IMR-90 (cell line): ENCODE data around the gene ZMYND11. TPM values are rescaled to one million over a fixed set of nuclear protein-coding genes. Genes with fewer than 3 reads are reported as not detected.

Experiments
- ATAC-seq: fragments of 200-7000 bp; cut with Tn5 transposase; 2 replicates; pipeline ENCODE4 v1.9.1; 2020; ENCODE audit warnings: low read depth, mild to moderate bottlenecking, moderate library complexity
- BruUV-seq: library from RNA; stranded (reverse); fragments of 400-500 nt; replicated peaks from 2 replicates; lab custom pipeline; 2021; lab: Mats Ljungman, UMichigan
- CTCF ChIA-PET: fragments of 300-600 bp; formaldehyde crosslinking; extraction: SDS; loops from one replicate; lab custom pipeline; 2021; ENCODE audit warnings: antibody characterized with exemption; lab: Yijun Ruan, JAX
- POLR2A ChIA-PET: fragments of 300-600 bp; sonication (Branson Sonifier 250); formaldehyde crosslinking; loops from one replicate; lab custom pipeline; 2022; ENCODE audit warnings: antibody characterized with exemption; ENCODE audit not compliant: unreplicated experiment; lab: Charles Lee
- DNase-seq: peaks from one replicate; pipeline ENCODE4 v3.0.0; 2013
- H2AFZ ChIP-seq: replicated peaks from 2 replicates; pipeline ENCODE3; 2013; ENCODE audit warnings: low read length, mild to moderate bottlenecking; ENCODE audit not compliant: poor library complexity
- H2AK5ac ChIP-seq: 2 replicates; pipeline ENCODE4 v1.6.1; 2013; ENCODE audit warnings: low read depth, low read length, inconsistent platforms
- H2AK9ac ChIP-seq: replicated peaks from 2 replicates; pipeline ENCODE3; 2013; ENCODE audit warnings: mild to moderate bottlenecking, low read depth, low read length, moderate library complexity; ENCODE audit not compliant: poor library complexity
- H2BK120ac ChIP-seq: 2 replicates; pipeline ENCODE4 v1.6.1; 2013; ENCODE audit warnings: low read depth, low read length, inconsistent platforms
- H2BK15ac ChIP-seq: 3 replicates; pipeline ENCODE4 v1.6.1; 2013; ENCODE audit warnings: low read depth, low read length, inconsistent platforms
- H2BK20ac ChIP-seq: 2 replicates; pipeline ENCODE4 v1.6.1; 2013; ENCODE audit warnings: low read depth, mild to moderate bottlenecking, inconsistent platforms, low read length, moderate library complexity
- H2BK5ac ChIP-seq: 2 replicates; pipeline ENCODE4 v1.6.1; 2013; ENCODE audit warnings: mild to moderate bottlenecking, low read depth, low read length, inconsistent platforms; ENCODE audit not compliant: poor library complexity, severe bottlenecking
- H3K14ac ChIP-seq: replicated peaks from 2 replicates; pipeline ENCODE4 v1.6.1; 2013; ENCODE audit warnings: low read depth, low read length, inconsistent platforms
- H3K18ac ChIP-seq: 2 replicates; pipeline ENCODE4 v1.6.1; 2013; ENCODE audit warnings: low read depth, low read length, control low read depth
- H3K23ac ChIP-seq: 2 replicates; pipeline ENCODE4 v1.6.1; 2013; ENCODE audit warnings: low read depth, low read length, inconsistent platforms
- H3K27ac ChIP-seq: 2 replicates; pipeline ENCODE4 v1.5.1; 2013; ENCODE audit warnings: mild to moderate bottlenecking, control low read depth, low read length; ENCODE audit not compliant: insufficient read depth
- H3K27me3 ChIP-seq: 2 replicates; pipeline ENCODE4 v1.6.1; 2013; ENCODE audit warnings: low read length; ENCODE audit not compliant: control insufficient read depth, insufficient read depth
- H3K36me3 ChIP-seq: 2 replicates; pipeline ENCODE4 v1.6.1; 2013; ENCODE audit warnings: low read length, mixed read lengths; ENCODE audit not compliant: control insufficient read depth, insufficient read depth
- H3K4ac ChIP-seq: 2 replicates; pipeline ENCODE4 v1.6.1; 2013; ENCODE audit warnings: low read depth, low read length, inconsistent platforms
- H3K4me1 ChIP-seq: 2 replicates; pipeline ENCODE4 v1.6.1; 2013; ENCODE audit warnings: low read length, mixed read lengths; ENCODE audit not compliant: control insufficient read depth, insufficient read depth
- H3K4me2 ChIP-seq: 2 replicates; pipeline ENCODE4 v1.6.1; 2013; ENCODE audit warnings: low read depth, mild to moderate bottlenecking, control low read depth, low read length, moderate library complexity
- H3K4me3 ChIP-seq: 2 replicates; pipeline ENCODE4 v1.5.1; 2013; ENCODE audit warnings: low read depth, mild to moderate bottlenecking, control low read depth, low read length, moderate library complexity; ENCODE audit not compliant: insufficient read depth
- H3K56ac ChIP-seq: 2 replicates; pipeline ENCODE4 v1.6.1; 2013; ENCODE audit warnings: low read length, inconsistent platforms; ENCODE audit not compliant: insufficient read depth; ENCODE audit errors: extremely low read depth
- H3K79me1 ChIP-seq, 2 experiments: 2 replicates each; pipeline ENCODE4 v1.6.1; 2013; ENCODE audit warnings: low read length in 2 of 2, inconsistent platforms in 1 of 2, low read depth in 1 of 2
- H3K9ac ChIP-seq: 2 replicates; pipeline ENCODE4 v1.6.1; 2013; ENCODE audit warnings: low read depth, low read length, control low read depth
- H3K9me1 ChIP-seq: 2 replicates; pipeline ENCODE4 v1.6.1; 2013; ENCODE audit warnings: low read length, inconsistent platforms; ENCODE audit not compliant: insufficient read depth
- H3K9me3 ChIP-seq: 2 replicates; pipeline ENCODE4 v1.6.1; 2013; ENCODE audit warnings: low read length; ENCODE audit not compliant: control insufficient read depth, insufficient read depth
- H4K20me1 ChIP-seq: 2 replicates; pipeline ENCODE4 v1.6.1; 2013; ENCODE audit warnings: low read length, inconsistent platforms; ENCODE audit not compliant: insufficient read depth
- H4K5ac ChIP-seq: 2 replicates; pipeline ENCODE4 v1.6.1; 2013; ENCODE audit warnings: mild to moderate bottlenecking, low read depth, low read length, control low read depth
- H4K8ac ChIP-seq, 2 experiments: 2 replicates each; pipeline ENCODE4 v1.6.1; 2013; ENCODE audit warnings: low read depth in 2 of 2, low read length in 2 of 2, control low read depth in 1 of 2, inconsistent platforms in 1 of 2
- H4K91ac ChIP-seq: 2 replicates; pipeline ENCODE4 v1.6.1; 2013; ENCODE audit warnings: low read depth, low read length, inconsistent platforms; ENCODE audit not compliant: insufficient read depth
- BHLHE40 ChIP-seq: fragments of 150-350 bp; IDR thresholded peaks from 2 replicates; pipeline ENCODE4 v1.6.1; 2016; ENCODE audit warnings: mild to moderate bottlenecking, low read depth, low read length
- CEBPB ChIP-seq: IDR thresholded peaks from 2 replicates; pipeline ENCODE4 v1.6.1; 2012; ENCODE audit warnings: low read depth, low read length, improper control_type of control experiment
- FOS ChIP-seq: fragments of 150-350 bp; IDR thresholded peaks from 2 replicates; pipeline ENCODE4 v1.6.1; 2016; ENCODE audit warnings: low read depth, low read length
- MAFK ChIP-seq: IDR thresholded peaks from 2 replicates; pipeline ENCODE4 v1.6.1; 2012; ENCODE audit warnings: low read depth, low read length, improper control_type of control experiment
- MXI1 ChIP-seq: IDR thresholded peaks from 2 replicates; pipeline ENCODE4 v1.6.1; 2012; ENCODE audit warnings: low read depth, mild to moderate bottlenecking, low read length, moderate library complexity, borderline replicate concordance
- USF2 ChIP-seq: fragments of 150-350 bp; IDR thresholded peaks from 2 replicates; pipeline ENCODE4 v1.6.1; 2017; ENCODE audit warnings: mild to moderate bottlenecking, antibody characterized with exemption, low read length, low read depth
- WGBS, 2 experiments: methylation state at CpG; one replicate each; pipeline versions ENCODE4 v1.1.5 to v1.1.7; 2013; ENCODE audit warnings: missing lambda C conversion rate in 2 of 2; ENCODE audit not compliant: insufficient read length in 1 of 2; ENCODE audit errors: extremely low coverage in 2 of 2; 5-methylcytosine and 5-hydroxymethylcytosine counted together
- dilution Hi-C: fragments of 300-500 bp; cut with HindIII; formaldehyde crosslinking; loops from one replicate; pipeline ENCODE4 v1.14.3; 2018; ENCODE audit warnings: low sequenced_read_pairs; ENCODE audit not compliant: unreplicated experiment
- in situ Hi-C: fragments of 300-500 bp; cut with MboI; formaldehyde crosslinking; loops from 3 replicates; pipeline ENCODE4 v1.14.3; 2019; ENCODE audit warnings: low sequenced_read_pairs, inconsistent platforms, mixed read lengths
- intact Hi-C: fragments of 100-400 bp; cut with micrococcal nuclease; formaldehyde crosslinking; loops from 2 replicates; pipeline ENCODE4 v1.10.0; 2022
- polyA plus RNA-seq, 3 experiments: library from polyadenylated mRNA; depleted of rRNA; stranded (reverse); fragments of >200 nt; gene quantifications; 2 replicates each; pipeline ENCODE4 v1.2.3, GENCODE V29; 2012; ENCODE audit warnings: low replicate concordance in 1 of 3
- total RNA-seq: library from RNA; depleted of rRNA; stranded (reverse); fragments of >200 nt; gene quantifications from 2 replicates; pipeline ENCODE4 v1.2.3, GENCODE V29; 2012

Gene ZMYND11
- total and polyA plus RNA-seq, 2 of the 4 experiments (the other 2 are of a cell fraction): 39.5 to 72.2 TPM

GRCh38 chr10:132946-133898, 2.0 kb upstream of the ZMYND11 start:
- H3K56ac ChIP-seq: 0 out of 2 replicates have a peak overlapping the region, but pooled peaks have one; percentile 93
- ChIA-PET POLR2A (no interaction called here), CTCF (no interaction called here)
- peak overlapping the region; percentile 99 for H2BK5ac ChIP-seq
- peak overlapping the region; percentile 90; the same call in 1 of the 2 replicates for H3K4ac ChIP-seq
- no TSS peak for BruUV-seq
- H3K27me3 ChIP-seq: no peaks in the 10 kb centered on the region
- peak overlapping the region; percentile 72; the same call in 1 of the 2 replicates for H3K4me3 ChIP-seq
- H3K18ac ChIP-seq: peak overlapping the region; percentile 44; the same call in 1 of the 2 replicates
- dilution Hi-C loops (no loop called here), intact Hi-C loops (no loop called here), in situ Hi-C loops (no loop called here)
- WGBS, 2 experiments: no CpG with 5 or more reads among the region's 10 CpGs
- no peak overlapping the region for H2AK9ac ChIP-seq
- no peak overlapping the region for H4K5ac ChIP-seq
- H2BK15ac ChIP-seq: no peak overlapping the region; the same call in 2 of the 3 replicates
- H3K9ac ChIP-seq: no peak overlapping the region
- H3K9me1 ChIP-seq: peaks cover 7% of the 10 kb centered on the region
- peak overlapping the region; percentile 41; the same call in 1 of the 2 replicates for H3K27ac ChIP-seq
- H2AFZ ChIP-seq: no peak overlapping the region
- H2BK120ac ChIP-seq: peak overlapping the region; percentile 52
- peak overlapping the region; percentile 97; the same call in 1 of the 2 replicates for H3K23ac ChIP-seq
- H3K4me2 ChIP-seq: peak overlapping the region; percentile 99
- peak; percentile 74 for DNase-seq
- H2BK20ac ChIP-seq: 0 out of 2 replicates have a peak overlapping the region, but pooled peaks have one; percentile 24
- H3K79me1 ChIP-seq: peaks cover 18 to 39% of the 10 kb centered on the region in 2 experiments
- H3K4me1 ChIP-seq: peaks cover 14% of the 10 kb centered on the region
- H3K9me3 ChIP-seq: no peaks in the 10 kb centered on the region
- H3K36me3 ChIP-seq: no peaks in the 10 kb centered on the region
- H4K20me1 ChIP-seq: peaks cover 23% of the 10 kb centered on the region
- H2AK5ac ChIP-seq: no peak overlapping the region
- TF ChIP-seq CEBPB: peak; percentile 36
- TF ChIP-seq MAFK: no peak
- no peak for TF ChIP-seq USF2
- TF ChIP-seq MXI1: peak; percentile 78
- peak; percentile 72; the same call in 1 of the 2 replicates for TF ChIP-seq FOS
- peak; percentile 36; the same call in 1 of the 2 replicates for TF ChIP-seq BHLHE40
- H3K14ac ChIP-seq: peak overlapping the region; percentile 40; the same call in 1 of the 2 replicates
- peak overlapping the region in 1 of 2 experiments; percentile 38; a peak in 1 of 4 replicates for H4K8ac ChIP-seq
- H4K91ac ChIP-seq: no peak overlapping the region
- peak; percentile 4; the same call in 1 of the 2 replicates for ATAC-seq
